GM23338 (cell line): Measurements from ENCODE around the gene GMPR. TPM values are rescaled to one million over a fixed set of nuclear protein-coding genes. Genes with fewer than 3 reads are reported as not detected.

Source experiments
- ATAC-seq: fragments of 200-7000 bp; cut with Tn5 transposase; 3 replicates; pipeline ENCODE4 v1.9.1; 2020
- DNase-seq: peaks from one replicate; pipeline ENCODE4 v3.0.0-alpha.2; 2015; ENCODE audit warnings: low spot score
- H2AFZ ChIP-seq: fragments of 200-600 bp; sonication (generic); 2 replicates; pipeline ENCODE4 v1.8.0; 2016; ENCODE audit warnings: antibody characterized with exemption, mild to moderate bottlenecking, moderate library complexity
- H3F3A ChIP-seq: fragments of 200-600 bp; sonication (generic); replicated peaks from 2 replicates; pipeline ENCODE4 v1.8.0; 2017; ENCODE audit warnings: antibody characterized with exemption, mixed run types, low read depth
- H3K27ac ChIP-seq: fragments of 200-600 bp; sonication (generic); 2 replicates; pipeline ENCODE4 v1.6.1; 2016; ENCODE audit warnings: low read depth
- H3K27me3 ChIP-seq: fragments of 200-600 bp; sonication (generic); 2 replicates; pipeline ENCODE4 v1.8.0; 2016; ENCODE audit warnings: mild to moderate bottlenecking, mixed run types, moderate library complexity; ENCODE audit not compliant: insufficient read depth
- H3K36me3 ChIP-seq: fragments of 200-600 bp; sonication (generic); 2 replicates; pipeline ENCODE4 v1.8.0; 2016; ENCODE audit warnings: mild to moderate bottlenecking; ENCODE audit not compliant: insufficient read depth
- H3K4me1 ChIP-seq: fragments of 200-600 bp; sonication (generic); 2 replicates; pipeline ENCODE4 v1.8.0; 2016; ENCODE audit warnings: mild to moderate bottlenecking, moderate library complexity; ENCODE audit not compliant: insufficient read depth
- H3K4me2 ChIP-seq: fragments of 200-600 bp; sonication (generic); 2 replicates; pipeline ENCODE4 v1.7.1; 2017; ENCODE audit warnings: mixed run types
- H3K4me3 ChIP-seq: fragments of 200-600 bp; sonication (generic); 2 replicates; pipeline ENCODE4 v1.6.1; 2016; ENCODE audit warnings: mixed run types
- H3K79me2 ChIP-seq: fragments of 200-600 bp; sonication (generic); replicated peaks from 2 replicates; pipeline ENCODE4 v1.8.0; 2017; ENCODE audit warnings: mild to moderate bottlenecking; ENCODE audit not compliant: insufficient read depth
- H3K9me2 ChIP-seq: fragments of 200-600 bp; sonication (generic); 2 replicates; pipeline ENCODE4 v1.8.0; 2017; ENCODE audit not compliant: insufficient read depth
- H4K20me1 ChIP-seq: fragments of 200-600 bp; sonication (generic); replicated peaks from 2 replicates; pipeline ENCODE4 v1.8.0; 2017; ENCODE audit warnings: mild to moderate bottlenecking; ENCODE audit not compliant: insufficient read depth
- H3K27ac Mint-ChIP-seq: 2 replicates; pipeline ENCODE4 v1.8.0; 2020; ENCODE audit warnings: inconsistent platforms, mild to moderate bottlenecking, moderate library complexity, mixed read lengths
- H3K27me3 Mint-ChIP-seq: 3 replicates; pipeline ENCODE4 v1.8.0; 2022; ENCODE audit warnings: low read depth, mild to moderate bottlenecking, moderate library complexity, mixed read lengths, inconsistent platforms; ENCODE audit not compliant: insufficient read depth, poor library complexity
- H3K36me3 Mint-ChIP-seq: 3 replicates; pipeline ENCODE4 v1.8.0; 2021; ENCODE audit warnings: low read depth, mild to moderate bottlenecking, inconsistent platforms, moderate library complexity, mixed read lengths
- H3K4me1 Mint-ChIP-seq: 3 replicates; pipeline ENCODE4 v1.8.0; 2020; ENCODE audit warnings: mild to moderate bottlenecking, inconsistent platforms, mixed read lengths
- H3K4me3 Mint-ChIP-seq: 3 replicates; pipeline ENCODE4 v1.8.0; 2021; ENCODE audit warnings: moderate library complexity, mild to moderate bottlenecking, inconsistent platforms, mixed read lengths
- H3K9me3 Mint-ChIP-seq: 3 replicates; pipeline ENCODE4 v1.8.0; 2020; ENCODE audit warnings: moderate library complexity, mild to moderate bottlenecking, inconsistent platforms, mixed read lengths
- CREB1 ChIP-seq: fragments of 250-450 bp; sonication (Bioruptor Pico); IDR thresholded peaks from 2 replicates; pipeline ENCODE4 v1.5.0; 2020; ENCODE audit warnings: low read depth, mild to moderate bottlenecking, moderate library complexity
- EZH2 ChIP-seq: fragments of 200-600 bp; sonication (generic); IDR thresholded peaks from one replicate; pipeline ENCODE4 v1.8.0; 2017; ENCODE audit warnings: antibody characterized with exemption, mild to moderate bottlenecking, low read depth; ENCODE audit not compliant: unreplicated experiment
- EZH2phosphoT487 ChIP-seq: fragments of 200-600 bp; sonication (generic); IDR thresholded peaks from one replicate; pipeline ENCODE4 v1.8.1; 2018; ENCODE audit warnings: antibody characterized with exemption; ENCODE audit not compliant: unreplicated experiment
- JUNB ChIP-seq: IDR thresholded peaks from one replicate; pipeline ENCODE4 v1.6.1; 2016; ENCODE audit warnings: antibody characterized with exemption; ENCODE audit not compliant: unreplicated experiment
- NANOG ChIP-seq: IDR thresholded peaks from 2 replicates; pipeline ENCODE4 v1.6.1; 2016; ENCODE audit warnings: antibody characterized with exemption, borderline replicate concordance
- POLR2AphosphoS5 ChIP-seq: IDR thresholded peaks from 2 replicates; pipeline ENCODE4 v1.6.1; 2016; ENCODE audit warnings: antibody characterized with exemption, low read depth
- STAT1 ChIP-seq: IDR thresholded peaks from one replicate; pipeline ENCODE4 v1.6.1; 2016; ENCODE audit warnings: antibody characterized with exemption; ENCODE audit not compliant: unreplicated experiment
- ZNF114 ChIP-seq: fragments of 250-450 bp; sonication (Bioruptor Pico); IDR thresholded peaks from 2 replicates; pipeline ENCODE4 v1.5.0; 2020; ENCODE audit warnings: mild to moderate bottlenecking, moderate library complexity
- ZNF331 ChIP-seq: fragments of 250-450 bp; sonication (Bioruptor Pico); IDR thresholded peaks from 2 replicates; pipeline ENCODE4 v1.5.0; 2020; ENCODE audit warnings: low read depth, mild to moderate bottlenecking, moderate library complexity
- polyA plus RNA-seq: library from polyadenylated mRNA; unstranded; fragments of >200 nt; fragmentation: Nextera tagmentation; extraction: Ambion mirVana; gene quantifications from 2 replicates; pipeline ENCODE4 v1.2.1, GENCODE V29; 2016
- total RNA-seq: library from RNA; depleted of rRNA; stranded (reverse); fragments of >200 nt; shearing (Covaris generic); gene quantifications from 2 replicates; pipeline ENCODE4 v1.2.3, GENCODE V29; 2014
- TF ChIP-seq, protein P1 (sequence below): IDR thresholded peaks from one replicate; pipeline ENCODE4 v1.6.1; 2018; ENCODE audit warnings: antibody characterized with exemption; ENCODE audit not compliant: unreplicated experiment
- TF ChIP-seq, protein P2 (sequence below), 2 experiments: fragments of 200-600 bp in 1 of 2; sonication (generic) in 1 of 2; conservative IDR thresholded peaks; 2 replicates each; pipeline versions ENCODE4 v1.5.1 to v1.6.1; 2016 to 2017; ENCODE audit warnings: antibody characterized with exemption in 2 of 2, low read depth in 2 of 2, mild to moderate bottlenecking in 2 of 2, moderate library complexity in 1 of 2
- TF ChIP-seq, protein P3 (sequence below): IDR thresholded peaks from 2 replicates; pipeline ENCODE4 v1.6.1; 2016; ENCODE audit warnings: antibody characterized with exemption

The GMPR gene
- total and polyA plus RNA-seq, 2 experiments from 2014 or later = 0.23 to 0.35 TPM

DNA sequence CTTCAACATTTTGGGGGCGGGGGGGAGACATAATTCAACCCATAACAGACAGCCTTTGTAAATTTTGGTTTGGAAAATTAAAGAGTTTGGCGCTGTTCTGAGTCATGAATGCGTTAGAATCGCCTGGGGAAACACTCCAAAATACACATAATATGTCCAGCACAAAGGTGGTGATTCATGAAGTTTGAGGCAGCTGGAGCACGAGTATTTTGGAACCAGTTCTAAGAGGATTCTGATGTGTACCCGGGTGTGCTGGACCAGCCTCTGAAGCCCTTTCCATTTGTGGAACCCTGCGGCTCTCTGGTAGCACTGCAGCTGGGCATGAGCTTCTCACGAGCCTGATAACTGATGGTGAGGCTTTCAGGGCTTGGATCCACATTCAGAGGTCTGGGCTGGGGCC, 4.7 kb downstream of the GMPR start:
- Histone ChIP-seq H2AFZ (no peak overlapping the region), H3K27me3 (peaks cover 23% of the 10 kb centered on the region), H3K36me3 (no peaks in the 10 kb centered on the region), H3F3A (no peaks in the 10 kb centered on the region), H4K20me1 (no peaks in the 10 kb centered on the region), H3K4me3 (no peak overlapping the region), H3K9me2 (no peaks in the 10 kb centered on the region), H3K79me2 (no peaks in the 10 kb centered on the region), H3K4me1 (peaks cover 6% of the 10 kb centered on the region; the same call in 1 of the 2 replicates), H3K4me2 (no peak overlapping the region), H3K27ac (no peak overlapping the region)
- Mint-ChIP-seq H3K27me3 (peaks cover 32% of the 10 kb centered on the region), H3K27ac (no peak overlapping the region), H3K36me3 (no peaks in the 10 kb centered on the region), H3K4me1 (peaks cover 14% of the 10 kb centered on the region; the same call in 2 of the 3 replicates), H3K4me3 (no peak overlapping the region), H3K9me3 (no peaks in the 10 kb centered on the region)
- ATAC-seq = no peak
- DNase-seq = no peak
- TF ChIP-seq NANOG = no peak

DNA sequence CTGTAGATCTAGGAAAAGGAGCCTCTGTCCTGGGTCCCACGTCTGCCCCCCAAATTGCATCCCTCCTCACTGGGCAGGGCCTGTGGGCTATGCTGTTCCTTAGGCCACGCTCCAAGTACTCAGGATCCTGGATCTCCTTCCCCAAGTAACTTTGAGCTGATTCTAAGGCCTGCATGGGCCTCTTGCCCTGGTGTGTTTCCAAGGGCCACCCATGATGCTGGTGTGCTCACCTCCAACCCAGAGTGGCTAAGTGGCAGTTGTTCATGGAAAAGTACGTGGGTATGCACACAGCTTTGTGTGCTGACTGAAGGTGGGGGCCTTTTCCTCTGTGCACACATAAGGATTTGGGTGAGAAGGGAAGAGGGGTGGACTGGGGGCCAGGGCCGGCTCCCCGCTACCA, 5.3 kb downstream of the GMPR start:
- no peak overlapping the region for H3K4me3 Mint-ChIP-seq
- DNase-seq = no peak
- no peaks in the 10 kb centered on the region for H3K9me2 ChIP-seq
- peaks cover 6% of the 10 kb centered on the region; the same call in 1 of the 2 replicates for H3K4me1 ChIP-seq
- no peaks in the 10 kb centered on the region for H3K36me3 Mint-ChIP-seq
- no peak overlapping the region for H3K27ac ChIP-seq
- H3K27me3 ChIP-seq = peaks cover 19% of the 10 kb centered on the region
- H3F3A ChIP-seq = no peaks in the 10 kb centered on the region
- H4K20me1 ChIP-seq = no peaks in the 10 kb centered on the region
- no peak overlapping the region for H3K4me2 ChIP-seq
- no peaks in the 10 kb centered on the region for H3K79me2 ChIP-seq
- no peaks in the 10 kb centered on the region for H3K36me3 ChIP-seq
- peaks cover 14% of the 10 kb centered on the region; the same call in 2 of the 3 replicates for H3K4me1 Mint-ChIP-seq
- H3K4me3 ChIP-seq = no peak overlapping the region
- H2AFZ ChIP-seq = no peak overlapping the region
- H3K27me3 Mint-ChIP-seq = peaks cover 28% of the 10 kb centered on the region
- H3K27ac Mint-ChIP-seq = no peak overlapping the region
- ATAC-seq = no peak
- no peaks in the 10 kb centered on the region for H3K9me3 Mint-ChIP-seq
- TF ChIP-seq POLR2AphosphoS5 (no peak), CREB1 (CRISPR knock-in tag) (no peak), STAT1 (no peak), EZH2 (no peak), ZNF331 (CRISPR knock-in tag) (no peak), EZH2phosphoT487 (no peak), JUNB (no peak), ZNF114 (no peak)
- TF ChIP-seq, protein P1, sequence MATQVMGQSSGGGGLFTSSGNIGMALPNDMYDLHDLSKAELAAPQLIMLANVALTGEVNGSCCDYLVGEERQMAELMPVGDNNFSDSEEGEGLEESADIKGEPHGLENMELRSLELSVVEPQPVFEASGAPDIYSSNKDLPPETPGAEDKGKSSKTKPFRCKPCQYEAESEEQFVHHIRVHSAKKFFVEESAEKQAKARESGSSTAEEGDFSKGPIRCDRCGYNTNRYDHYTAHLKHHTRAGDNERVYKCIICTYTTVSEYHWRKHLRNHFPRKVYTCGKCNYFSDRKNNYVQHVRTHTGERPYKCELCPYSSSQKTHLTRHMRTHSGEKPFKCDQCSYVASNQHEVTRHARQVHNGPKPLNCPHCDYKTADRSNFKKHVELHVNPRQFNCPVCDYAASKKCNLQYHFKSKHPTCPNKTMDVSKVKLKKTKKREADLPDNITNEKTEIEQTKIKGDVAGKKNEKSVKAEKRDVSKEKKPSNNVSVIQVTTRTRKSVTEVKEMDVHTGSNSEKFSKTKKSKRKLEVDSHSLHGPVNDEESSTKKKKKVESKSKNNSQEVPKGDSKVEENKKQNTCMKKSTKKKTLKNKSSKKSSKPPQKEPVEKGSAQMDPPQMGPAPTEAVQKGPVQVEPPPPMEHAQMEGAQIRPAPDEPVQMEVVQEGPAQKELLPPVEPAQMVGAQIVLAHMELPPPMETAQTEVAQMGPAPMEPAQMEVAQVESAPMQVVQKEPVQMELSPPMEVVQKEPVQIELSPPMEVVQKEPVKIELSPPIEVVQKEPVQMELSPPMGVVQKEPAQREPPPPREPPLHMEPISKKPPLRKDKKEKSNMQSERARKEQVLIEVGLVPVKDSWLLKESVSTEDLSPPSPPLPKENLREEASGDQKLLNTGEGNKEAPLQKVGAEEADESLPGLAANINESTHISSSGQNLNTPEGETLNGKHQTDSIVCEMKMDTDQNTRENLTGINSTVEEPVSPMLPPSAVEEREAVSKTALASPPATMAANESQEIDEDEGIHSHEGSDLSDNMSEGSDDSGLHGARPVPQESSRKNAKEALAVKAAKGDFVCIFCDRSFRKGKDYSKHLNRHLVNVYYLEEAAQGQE = no peak
- TF ChIP-seq, protein P2, sequence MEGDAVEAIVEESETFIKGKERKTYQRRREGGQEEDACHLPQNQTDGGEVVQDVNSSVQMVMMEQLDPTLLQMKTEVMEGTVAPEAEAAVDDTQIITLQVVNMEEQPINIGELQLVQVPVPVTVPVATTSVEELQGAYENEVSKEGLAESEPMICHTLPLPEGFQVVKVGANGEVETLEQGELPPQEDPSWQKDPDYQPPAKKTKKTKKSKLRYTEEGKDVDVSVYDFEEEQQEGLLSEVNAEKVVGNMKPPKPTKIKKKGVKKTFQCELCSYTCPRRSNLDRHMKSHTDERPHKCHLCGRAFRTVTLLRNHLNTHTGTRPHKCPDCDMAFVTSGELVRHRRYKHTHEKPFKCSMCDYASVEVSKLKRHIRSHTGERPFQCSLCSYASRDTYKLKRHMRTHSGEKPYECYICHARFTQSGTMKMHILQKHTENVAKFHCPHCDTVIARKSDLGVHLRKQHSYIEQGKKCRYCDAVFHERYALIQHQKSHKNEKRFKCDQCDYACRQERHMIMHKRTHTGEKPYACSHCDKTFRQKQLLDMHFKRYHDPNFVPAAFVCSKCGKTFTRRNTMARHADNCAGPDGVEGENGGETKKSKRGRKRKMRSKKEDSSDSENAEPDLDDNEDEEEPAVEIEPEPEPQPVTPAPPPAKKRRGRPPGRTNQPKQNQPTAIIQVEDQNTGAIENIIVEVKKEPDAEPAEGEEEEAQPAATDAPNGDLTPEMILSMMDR (conservative IDR thresholded peaks at IDR 0.05; ENCODE audit: low read depth in 2 of 2) = no peak
- TF ChIP-seq, protein P3, sequence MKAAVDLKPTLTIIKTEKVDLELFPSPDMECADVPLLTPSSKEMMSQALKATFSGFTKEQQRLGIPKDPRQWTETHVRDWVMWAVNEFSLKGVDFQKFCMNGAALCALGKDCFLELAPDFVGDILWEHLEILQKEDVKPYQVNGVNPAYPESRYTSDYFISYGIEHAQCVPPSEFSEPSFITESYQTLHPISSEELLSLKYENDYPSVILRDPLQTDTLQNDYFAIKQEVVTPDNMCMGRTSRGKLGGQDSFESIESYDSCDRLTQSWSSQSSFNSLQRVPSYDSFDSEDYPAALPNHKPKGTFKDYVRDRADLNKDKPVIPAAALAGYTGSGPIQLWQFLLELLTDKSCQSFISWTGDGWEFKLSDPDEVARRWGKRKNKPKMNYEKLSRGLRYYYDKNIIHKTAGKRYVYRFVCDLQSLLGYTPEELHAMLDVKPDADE = no peak
